GM19324 (cell line): ENCODE results near the gene F8A1.
"Not testable (repeated sequence)": the region's sequence is repeated elsewhere in the genome, so short reads cannot be mapped to it uniquely, and the experiment has no call there.

ENCODE experiments used
- ATAC-seq: cut with Tn5 transposase; IDR thresholded peaks from one replicate; pipeline ENCODE4 v1.9.1; 2021; ENCODE audit warnings: mild to moderate bottlenecking, moderate library complexity; ENCODE audit not compliant: unreplicated experiment, low FRiP score

The F8A1 gene

DNA sequence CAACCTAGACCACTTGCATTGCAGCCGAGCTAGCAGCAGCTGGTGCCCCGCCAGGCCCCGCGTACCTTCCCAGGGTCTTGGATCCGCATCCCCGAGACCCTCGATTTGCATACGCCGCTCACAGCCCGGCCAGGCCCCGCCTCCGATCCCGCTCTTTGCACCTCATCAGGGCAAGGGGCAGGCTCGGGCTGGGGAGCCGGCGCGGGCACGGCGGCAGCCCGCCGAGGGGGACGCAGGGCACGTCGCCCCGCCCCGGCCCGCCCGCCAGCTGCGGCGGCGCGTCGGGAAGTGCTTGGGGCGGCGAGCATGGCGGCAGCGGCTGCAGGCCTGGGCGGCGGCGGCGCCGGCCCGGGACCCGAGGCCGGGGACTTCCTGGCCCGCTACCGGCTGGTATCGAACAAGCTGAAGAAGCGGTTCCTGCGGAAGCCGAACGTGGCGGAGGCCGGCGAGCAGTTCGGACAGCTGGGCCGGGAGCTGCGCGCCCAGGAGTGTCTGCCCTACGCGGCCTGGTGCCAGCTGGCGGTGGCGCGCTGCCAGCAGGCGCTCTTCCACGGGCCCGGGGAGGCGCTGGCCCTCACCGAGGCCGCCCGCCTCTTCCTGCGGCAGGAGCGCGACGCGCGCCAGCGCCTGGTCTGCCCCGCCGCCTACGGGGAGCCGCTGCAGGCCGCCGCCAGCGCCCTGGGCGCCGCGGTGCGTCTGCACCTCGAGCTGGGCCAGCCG is at the start of gene F8A1:
TSS of gene F8A1 (plus strand) at position 287 of the 720 bp plus-strand sequence. CDS start at position 307, 20 bp downstream.
- peak; percentile 79 for ATAC-seq

DNA sequence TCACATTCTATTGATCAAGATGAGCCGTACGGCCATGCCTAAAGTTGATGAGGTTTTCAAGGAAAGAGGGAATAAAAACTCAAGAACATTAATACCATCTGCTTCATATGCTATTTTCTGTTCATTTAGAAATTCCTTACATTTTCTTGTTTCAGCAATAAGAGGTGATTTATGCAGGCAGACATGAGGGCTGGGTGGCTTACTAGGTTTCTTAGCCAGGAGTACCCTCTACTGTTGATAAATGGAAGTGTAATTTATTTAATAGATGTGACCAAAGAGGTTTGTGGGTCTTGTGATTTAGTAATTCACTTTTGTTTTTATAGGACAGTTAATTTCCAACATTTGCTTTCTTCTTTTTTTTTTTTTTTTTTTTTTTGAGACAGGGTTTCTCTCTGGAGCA is 45.3 kb upstream of the F8A1 start:
- ATAC-seq: no peak

DNA sequence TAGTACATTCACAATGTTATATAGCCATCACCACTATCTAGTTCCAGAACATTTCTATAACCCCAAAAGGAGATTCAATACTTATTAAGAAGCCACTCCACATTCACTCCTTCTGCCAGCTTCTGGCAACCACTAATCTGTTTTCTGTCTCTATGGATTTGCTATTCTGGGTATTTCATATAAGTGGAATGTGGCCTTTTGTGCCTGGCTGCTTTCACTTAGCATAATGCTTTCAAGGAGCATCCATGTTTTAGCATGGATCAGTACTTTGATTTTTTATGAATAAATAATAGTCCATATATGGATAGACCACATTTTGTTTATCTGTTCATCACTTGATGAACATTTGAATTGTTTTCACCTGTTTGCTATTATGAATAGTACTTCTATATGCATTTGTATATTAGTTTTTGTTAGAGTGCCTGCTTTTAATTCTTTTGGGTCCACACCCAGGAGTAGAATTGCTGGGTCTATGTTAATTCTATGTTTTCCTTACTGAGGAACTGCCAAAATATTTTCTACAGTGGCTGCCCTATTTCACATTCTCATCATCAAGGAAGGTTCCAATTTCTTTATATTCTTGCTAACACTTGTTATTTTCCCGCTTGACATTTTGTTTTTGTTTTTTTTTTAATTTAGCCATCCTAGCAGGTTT is 35.1 kb upstream of the F8A1 start:
- no peak for ATAC-seq

DNA sequence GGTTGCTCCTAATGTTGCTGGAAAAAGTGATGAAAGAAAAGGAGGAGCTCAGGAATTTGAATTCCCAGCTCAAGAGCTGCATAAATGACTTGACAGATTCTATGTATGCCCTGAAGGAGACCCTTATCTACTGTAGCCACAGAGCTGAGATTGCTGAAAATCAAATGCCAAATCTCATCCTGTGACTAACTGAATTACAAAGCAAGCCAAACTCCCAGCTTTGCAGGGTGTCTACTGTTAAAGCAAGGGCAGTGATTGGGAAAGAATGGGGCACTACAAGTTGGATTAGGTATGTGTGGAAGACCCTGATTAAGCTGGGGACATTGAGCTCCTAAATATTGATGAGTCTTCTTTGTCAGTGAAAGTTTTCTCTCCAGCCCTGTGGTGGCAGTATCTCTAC is 30.9 kb upstream of the F8A1 start:
- no peak for ATAC-seq

DNA sequence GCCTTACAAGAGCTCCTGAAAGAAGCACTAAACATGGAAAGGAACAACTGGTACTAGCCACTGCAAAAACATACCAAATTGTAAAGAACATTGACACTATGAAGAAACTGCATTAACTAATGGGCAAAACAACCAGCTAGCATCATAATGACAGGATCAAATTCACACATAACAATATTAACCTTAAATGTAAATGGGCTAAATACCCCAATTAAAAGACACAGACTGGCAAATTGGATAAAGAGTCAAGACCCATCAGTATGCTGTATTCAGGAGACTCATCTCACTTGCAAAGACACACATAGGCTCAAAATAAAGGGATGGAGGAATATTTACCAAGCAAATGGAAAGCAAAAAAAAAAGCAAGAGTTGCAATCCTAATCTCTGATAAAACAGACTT is 17.6 kb upstream of the F8A1 start:
- ATAC-seq: not testable (repeated sequence)

DNA sequence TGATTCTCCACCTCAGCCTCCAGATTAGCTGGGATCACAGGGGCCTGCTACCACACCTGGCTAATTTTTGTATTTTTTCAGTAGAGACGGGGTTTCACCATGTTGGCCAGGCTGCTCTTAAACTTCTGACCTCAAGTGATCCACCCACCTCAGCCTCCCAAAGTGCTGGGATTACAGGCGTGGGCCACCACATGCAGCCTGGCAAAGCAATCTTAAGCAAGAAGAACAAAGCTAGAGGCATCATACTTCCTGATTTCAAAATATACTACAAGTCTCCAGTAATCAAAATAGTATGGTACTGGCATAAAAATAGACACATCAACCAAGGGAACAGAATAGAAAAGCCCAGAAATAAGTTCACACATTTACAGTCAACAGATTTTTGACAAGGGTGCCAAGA is 12.8 kb upstream of the F8A1 start:
- ATAC-seq: no peak

DNA sequence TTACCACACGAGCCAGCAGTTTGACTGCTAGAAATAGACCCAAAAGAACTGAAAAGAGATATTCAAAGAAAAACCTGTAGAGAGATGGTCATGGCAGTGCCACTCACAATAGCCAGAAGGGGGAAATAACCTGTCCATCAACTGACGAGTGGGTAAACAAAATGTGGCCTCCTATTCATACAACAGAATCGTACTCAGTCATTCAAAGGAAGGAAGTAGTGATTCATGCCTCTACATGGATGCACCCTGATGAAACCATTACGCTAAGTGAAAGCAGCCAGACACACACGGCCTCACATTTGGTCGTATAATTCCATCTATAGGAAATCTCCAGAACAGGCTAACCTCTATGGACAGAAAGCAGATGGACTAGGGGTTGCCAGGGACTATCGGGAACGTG is 2.1 kb upstream of the F8A1 start:
- ATAC-seq: not testable (repeated sequence)

DNA sequence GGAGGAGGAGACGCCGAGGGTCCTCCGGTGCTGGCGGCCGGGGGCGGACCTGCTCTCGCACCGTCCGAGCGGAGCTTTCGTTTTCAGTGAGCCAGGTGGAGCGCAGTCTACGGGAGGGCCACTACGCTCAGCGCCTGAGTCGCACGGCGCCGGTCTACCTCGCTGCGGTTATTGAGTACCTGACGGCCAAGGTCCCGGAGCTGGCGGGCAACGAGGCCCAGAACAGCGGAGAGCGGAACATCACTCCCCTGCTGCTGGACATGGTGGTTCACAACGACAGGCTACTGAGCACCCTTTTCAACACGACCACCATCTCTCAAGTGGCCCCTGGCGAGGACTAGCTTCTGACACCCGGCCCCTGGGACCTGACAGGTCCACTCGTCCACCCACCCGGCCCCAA is 1.1 kb upstream of the F8A1 start:
- ATAC-seq: not testable (repeated sequence)

DNA sequence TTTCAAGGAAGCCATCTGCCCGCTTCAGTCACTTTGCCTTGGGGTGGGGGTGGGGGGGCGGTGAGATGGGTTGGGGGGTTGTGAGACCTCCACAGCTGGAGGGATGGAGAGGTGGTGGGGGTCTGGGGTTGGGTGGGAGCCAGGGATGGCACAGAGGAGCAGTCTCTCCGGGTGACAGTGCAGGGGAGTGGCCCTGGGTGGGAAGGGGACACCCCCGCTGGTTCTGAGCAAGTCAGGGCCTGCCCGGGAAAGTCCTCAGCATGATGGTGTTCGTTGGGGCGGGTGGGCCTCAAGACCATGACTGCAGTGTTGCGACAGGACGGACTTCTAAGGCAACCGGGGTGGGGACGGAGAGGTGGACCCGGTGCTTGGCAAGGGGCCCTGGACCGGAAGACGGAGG is 606 bp upstream of the F8A1 start:
- not testable (repeated sequence) for ATAC-seq

DNA sequence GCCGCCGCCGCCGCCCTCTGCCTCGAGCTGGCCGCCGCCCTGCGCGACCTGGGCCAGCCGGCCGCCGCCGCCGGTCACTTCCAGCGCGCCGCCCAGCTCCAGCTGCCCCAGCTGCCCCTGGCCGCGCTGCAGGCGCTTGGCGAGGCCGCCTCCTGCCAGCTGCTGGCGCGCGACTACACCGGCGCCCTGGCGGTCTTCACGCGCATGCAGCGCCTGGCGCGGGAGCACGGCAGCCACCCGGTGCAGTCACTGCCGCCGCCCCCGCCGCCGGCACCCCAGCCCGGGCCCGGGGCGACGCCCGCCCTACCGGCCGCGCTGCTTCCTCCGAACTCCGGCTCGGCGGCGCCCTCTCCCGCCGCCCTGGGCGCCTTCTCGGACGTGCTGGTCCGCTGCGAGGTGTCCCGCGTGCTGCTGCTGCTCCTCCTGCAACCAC is 650 bp downstream of the F8A1 start:
- peak; percentile 41 for ATAC-seq

DNA sequence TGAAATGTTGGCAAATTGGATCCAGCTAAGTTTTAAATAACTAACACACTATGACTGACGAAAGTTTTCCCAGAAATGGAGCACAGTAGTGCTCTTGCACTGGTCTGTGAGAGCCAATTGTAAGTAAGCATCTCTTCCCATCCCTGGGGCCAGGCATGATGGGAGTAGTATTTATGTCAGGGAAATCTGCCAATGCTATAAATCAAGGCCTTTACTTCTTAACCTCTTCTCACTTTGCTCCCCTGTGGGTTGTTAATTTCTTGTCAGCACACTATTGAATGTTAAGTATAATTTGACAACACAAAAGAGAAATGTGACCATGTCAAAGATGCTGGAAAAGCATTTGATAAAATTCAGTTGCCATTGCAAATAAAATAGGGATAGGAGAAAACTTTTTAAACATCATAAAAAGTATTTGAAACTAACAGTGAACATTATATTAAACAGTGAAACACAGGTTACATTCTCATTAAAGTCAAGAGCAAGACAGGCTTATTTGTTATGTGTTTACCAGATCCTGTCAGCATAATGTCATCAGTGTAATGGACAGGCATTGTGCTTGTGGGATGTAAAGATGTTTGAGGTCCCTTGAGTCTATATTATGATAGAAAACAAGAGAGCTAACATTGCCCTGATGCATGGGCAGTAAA is 5.0 kb downstream of the F8A1 start:
- ATAC-seq: no peak

DNA sequence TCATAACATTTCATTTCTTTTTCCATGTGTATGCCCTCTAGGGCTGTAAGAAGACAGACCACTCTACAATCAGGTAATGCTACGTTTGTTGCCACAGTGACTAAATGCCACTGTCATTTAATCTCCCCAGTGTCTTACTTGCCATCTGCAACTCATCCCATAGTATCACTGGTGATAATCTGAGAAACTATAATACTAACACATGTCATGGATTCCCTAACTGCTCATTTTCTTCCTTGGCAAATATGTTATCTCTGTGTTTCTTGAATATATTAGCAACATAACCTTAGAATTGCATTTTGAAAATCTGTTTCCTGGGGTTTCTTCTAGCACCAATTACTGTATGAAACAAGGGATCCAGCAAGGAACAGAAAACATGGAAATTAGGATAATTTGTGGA is 6.1 kb downstream of the F8A1 start:
- no peak for ATAC-seq

DNA sequence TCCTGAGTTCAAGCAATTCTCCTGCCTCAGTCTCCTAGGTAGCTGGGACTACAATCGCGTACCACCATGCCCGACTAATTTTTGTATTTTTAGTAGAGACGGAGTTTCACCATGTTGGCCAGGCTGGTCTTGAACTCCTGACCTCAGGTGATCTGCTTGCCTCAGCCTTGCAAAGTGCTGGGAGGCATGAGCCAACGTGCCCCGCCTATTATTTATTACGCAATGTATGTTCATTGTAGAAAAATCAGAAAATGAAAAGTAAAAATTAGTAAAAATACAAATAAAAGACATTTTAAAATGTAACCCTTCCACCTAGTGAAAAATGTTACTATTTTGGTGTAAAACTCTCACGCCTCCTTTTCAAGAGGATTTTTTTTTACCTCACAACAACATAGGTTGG is 14.2 kb downstream of the F8A1 start:
- no peak for ATAC-seq

DNA sequence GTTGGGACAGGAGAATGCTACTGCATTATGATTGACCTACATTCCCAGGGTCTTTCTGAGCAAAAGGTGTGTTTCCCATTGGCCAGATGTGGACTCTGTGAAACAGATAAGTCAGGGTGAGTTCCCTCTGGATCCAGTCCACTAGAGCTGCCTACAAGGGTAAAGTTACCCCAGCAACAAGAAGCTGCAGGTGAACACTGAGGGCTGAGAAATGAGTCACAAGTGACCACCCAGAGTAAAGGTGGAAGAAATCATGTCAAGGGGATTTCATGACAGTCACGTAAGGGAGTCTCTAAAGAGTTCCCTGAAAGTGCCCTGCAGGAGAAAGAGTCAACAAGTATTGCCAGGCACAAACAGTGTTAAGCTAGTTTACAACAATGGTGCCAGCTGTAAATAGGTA is 16.3 kb downstream of the F8A1 start:
- no peak for ATAC-seq

DNA sequence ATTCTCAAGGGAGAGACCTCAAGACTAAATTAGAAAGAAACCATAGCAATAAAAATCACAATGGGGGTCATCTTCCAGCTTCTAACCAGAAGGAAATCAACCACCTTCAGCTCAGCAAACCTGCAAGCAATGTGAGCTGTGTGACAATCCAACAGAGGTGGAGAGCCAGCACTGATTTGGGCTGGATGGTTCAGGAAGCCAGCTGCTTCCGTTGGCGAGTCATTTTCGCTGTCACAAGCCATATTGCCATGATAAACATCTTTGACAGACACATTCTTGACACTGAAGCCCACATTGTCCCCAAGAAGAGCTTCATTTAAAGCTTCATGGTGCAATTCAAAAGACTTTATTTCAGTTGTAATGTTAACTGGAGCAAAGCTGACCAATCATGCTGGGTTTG is 22.7 kb downstream of the F8A1 start:
- no peak for ATAC-seq

DNA sequence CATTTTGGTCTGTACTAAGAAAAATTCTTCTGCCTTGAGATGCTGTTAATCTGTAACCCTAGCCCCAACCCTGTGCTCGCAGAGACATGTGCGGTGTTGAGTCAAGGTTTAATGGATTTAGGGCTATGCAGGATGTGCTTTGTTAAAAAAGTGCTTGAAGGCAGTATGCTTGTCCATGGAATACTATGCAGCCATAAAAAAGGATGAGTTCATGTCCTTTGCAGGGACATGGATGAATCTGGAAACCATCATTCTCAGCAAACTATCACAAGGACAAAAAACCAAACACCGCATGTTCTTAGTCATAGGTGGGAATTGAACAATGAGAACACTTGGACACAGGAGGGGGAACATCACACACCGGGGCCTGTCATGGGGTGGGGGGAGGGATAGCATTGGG is 23.9 kb downstream of the F8A1 start:
- not testable (repeated sequence) for ATAC-seq

DNA sequence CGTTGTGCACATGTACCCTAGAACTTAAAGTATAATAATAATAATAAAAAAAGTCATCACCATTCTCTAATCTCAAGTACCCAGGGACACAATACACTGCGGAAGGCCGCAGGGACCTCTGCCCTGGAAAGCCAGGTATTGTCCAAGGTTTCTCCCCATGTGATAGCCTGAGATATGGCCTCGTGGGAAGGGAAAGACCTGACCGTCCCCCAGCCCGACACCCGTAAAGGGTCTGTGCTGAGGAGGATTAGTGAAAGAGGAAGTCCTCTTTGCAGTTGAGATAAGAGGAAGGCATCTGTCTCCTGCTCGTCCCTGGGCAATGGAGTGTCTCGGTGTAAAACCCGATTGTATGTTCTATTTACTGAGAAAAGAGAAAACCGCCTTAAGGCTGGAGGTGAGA is 24.4 kb downstream of the F8A1 start:
- not testable (repeated sequence) for ATAC-seq

DNA sequence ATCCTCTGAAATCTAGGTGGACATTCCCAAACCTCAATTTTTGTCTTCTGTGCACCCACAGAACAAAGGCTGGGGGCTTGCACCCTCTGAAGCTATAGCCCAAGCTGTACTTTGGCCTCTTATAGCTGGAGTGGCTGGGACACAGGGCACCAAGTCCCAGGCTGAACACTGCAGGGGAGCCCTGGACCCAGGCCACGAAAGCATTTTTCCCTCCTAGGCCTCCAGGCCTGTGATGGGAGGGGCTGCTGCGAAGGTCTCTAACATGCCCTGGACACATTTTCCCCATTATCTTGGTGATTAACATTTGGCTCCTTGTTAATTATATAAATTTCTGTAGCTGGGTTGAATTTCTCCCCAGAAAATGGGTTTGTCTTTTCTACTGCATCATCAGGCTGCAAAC is 27.9 kb downstream of the F8A1 start:
- ATAC-seq: no peak

DNA sequence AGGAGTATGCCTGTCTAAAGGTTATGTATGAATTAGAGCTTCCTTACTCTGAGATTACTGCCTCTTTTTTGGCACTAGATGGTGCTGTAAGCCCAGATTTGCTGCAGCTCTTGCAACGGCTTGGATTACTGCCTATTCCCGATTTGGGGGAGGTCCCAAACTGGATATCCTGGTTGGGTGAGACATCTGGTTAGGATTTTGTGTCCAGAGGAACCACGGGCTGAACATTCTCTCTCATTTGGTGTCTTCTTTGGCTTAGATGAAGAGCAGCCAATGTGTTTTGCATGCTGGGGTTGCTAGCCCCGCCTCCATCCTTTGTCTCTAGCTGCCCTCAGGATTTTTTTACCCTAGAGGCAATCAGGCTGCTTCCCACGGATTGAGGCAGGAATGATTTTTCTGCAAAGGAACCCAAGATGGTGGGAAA is 31.9 kb downstream of the F8A1 start:
- peak; percentile 70 for ATAC-seq

DNA sequence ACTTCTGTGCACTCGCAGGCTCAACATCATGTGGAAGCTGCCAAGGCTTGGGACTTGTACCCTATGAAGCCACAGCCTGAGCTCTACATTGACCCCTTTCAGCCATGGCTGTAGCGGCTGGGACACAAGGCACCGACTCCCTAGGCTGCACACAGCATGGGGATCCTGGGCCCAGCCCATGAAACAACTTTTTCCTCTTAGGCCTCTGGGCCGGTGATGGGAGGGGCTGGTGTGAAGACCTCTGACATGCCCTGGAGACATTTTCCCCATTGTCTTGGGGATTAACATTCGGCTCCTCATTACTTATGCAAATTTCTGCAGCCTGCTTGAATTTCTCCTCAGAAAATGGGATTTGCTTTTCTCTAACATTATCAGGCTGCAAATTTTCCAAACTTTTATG is 38.6 kb downstream of the F8A1 start:
- ATAC-seq: not testable (repeated sequence)
